ENCODE data around the gene GM2A.

Gene GM2A

GRCh38 chr5:151295791-151296477 is 42.9 kb downstream of the GM2A start:
- no peak overlapping the region for H3K9ac ChIP-seq (ENCODE audit: low read depth, low read length, poor library complexity, severe bottlenecking)

GRCh38 chr5:151296478-151296830 is 43.5 kb downstream of the GM2A start:
- no peak overlapping the region for H2AFZ ChIP-seq (ENCODE audit: low read length)
- no peak overlapping the region for H3K9ac ChIP-seq (ENCODE audit: low read depth, low read length, poor library complexity, severe bottlenecking)
- no peaks in the 10 kb centered on the region for H3K9me2 ChIP-seq (replicated peaks; ENCODE audit: low read depth, low read length)
- H3K27me3 ChIP-seq (ENCODE audit: insufficient read depth, low read length, poor library complexity, severe bottlenecking) = no peaks in the 10 kb centered on the region
- H3K9me3 ChIP-seq (ENCODE audit: insufficient read depth, low read depth, low read length) = no peaks in the 10 kb centered on the region
- H3K36me3 ChIP-seq (ENCODE audit: insufficient read depth, low read length) = no peaks in the 10 kb centered on the region
- no peak overlapping the region for H3K4me3 ChIP-seq (ENCODE audit: low read length, poor library complexity, severe bottlenecking)
- no peak overlapping the region for H3K4me2 ChIP-seq (ENCODE audit: low read depth, low read length, poor library complexity, severe bottlenecking)
- TF ChIP-seq EZH2phosphoT487 (IDR thresholded peaks at IDR 0.05; ENCODE audit: borderline replicate concordance) (no peak), CTCF (conservative IDR thresholded peaks at IDR 0.05; ENCODE audit: low read length) (no peak)
- H3F3A ChIP-seq (ENCODE audit: low read depth) = no peaks in the 10 kb centered on the region
- no peaks in the 10 kb centered on the region for H4K20me1 ChIP-seq (ENCODE audit: insufficient read depth, low read length, poor library complexity, severe bottlenecking)
- no peaks in the 10 kb centered on the region for H3K4me1 ChIP-seq (ENCODE audit: insufficient read depth, low read length, poor library complexity, severe bottlenecking)
- H3K79me2 ChIP-seq (ENCODE audit: insufficient read depth, low read length) = no peaks in the 10 kb centered on the region

More at GRCh38 chr5:151295791-151296477, 42.9 kb downstream of the GM2A start:
- Histone ChIP-seq H2AFZ (ENCODE audit: low read length) (no peak overlapping the region), H3F3A (ENCODE audit: low read depth) (no peaks in the 10 kb centered on the region), H3K4me2 (ENCODE audit: low read depth, low read length, poor library complexity, severe bottlenecking) (no peak overlapping the region), H3K4me3 (ENCODE audit: low read length, poor library complexity, severe bottlenecking) (no peak overlapping the region), H4K20me1 (ENCODE audit: insufficient read depth, low read length, poor library complexity, severe bottlenecking) (no peaks in the 10 kb centered on the region), H3K9me2 (replicated peaks; ENCODE audit: low read depth, low read length) (no peaks in the 10 kb centered on the region), H3K79me2 (ENCODE audit: insufficient read depth, low read length) (no peaks in the 10 kb centered on the region), H3K9me3 (ENCODE audit: insufficient read depth, low read depth, low read length) (no peaks in the 10 kb centered on the region), H3K4me1 (ENCODE audit: insufficient read depth, low read length, poor library complexity, severe bottlenecking) (no peaks in the 10 kb centered on the region), H3K27me3 (ENCODE audit: insufficient read depth, low read length, poor library complexity, severe bottlenecking) (no peaks in the 10 kb centered on the region), H3K36me3 (ENCODE audit: insufficient read depth, low read length) (no peaks in the 10 kb centered on the region)
- no peak for TF ChIP-seq CTCF (conservative IDR thresholded peaks at IDR 0.05; ENCODE audit: low read length)
- TF ChIP-seq EZH2phosphoT487 (IDR thresholded peaks at IDR 0.05; ENCODE audit: borderline replicate concordance) = no peak

GRCh38 chr5:151296974-151297373 is 44.0 kb downstream of the GM2A start:
- Histone ChIP-seq H3K4me3 (ENCODE audit: low read length, poor library complexity, severe bottlenecking) (no peak overlapping the region), H4K20me1 (ENCODE audit: insufficient read depth, low read length, poor library complexity, severe bottlenecking) (no peaks in the 10 kb centered on the region), H3K4me2 (ENCODE audit: low read depth, low read length, poor library complexity, severe bottlenecking) (no peak overlapping the region), H3K9ac (ENCODE audit: low read depth, low read length, poor library complexity, severe bottlenecking) (no peak overlapping the region), H3K27me3 (ENCODE audit: insufficient read depth, low read length, poor library complexity, severe bottlenecking) (no peaks in the 10 kb centered on the region), H2AFZ (ENCODE audit: low read length) (no peak overlapping the region), H3K36me3 (ENCODE audit: insufficient read depth, low read length) (no peaks in the 10 kb centered on the region), H3K9me2 (replicated peaks; ENCODE audit: low read depth, low read length) (no peaks in the 10 kb centered on the region), H3K79me2 (ENCODE audit: insufficient read depth, low read length) (no peaks in the 10 kb centered on the region), H3F3A (ENCODE audit: low read depth) (no peaks in the 10 kb centered on the region), H3K9me3 (ENCODE audit: insufficient read depth, low read depth, low read length) (no peaks in the 10 kb centered on the region), H3K4me1 (ENCODE audit: insufficient read depth, low read length, poor library complexity, severe bottlenecking) (no peaks in the 10 kb centered on the region)
- TF ChIP-seq CTCF (conservative IDR thresholded peaks at IDR 0.05; ENCODE audit: low read length) (no peak), EZH2phosphoT487 (IDR thresholded peaks at IDR 0.05; ENCODE audit: borderline replicate concordance) (no peak)
